ENCODE results near the gene MYO9A. TPM values are rescaled to one million over a fixed set of nuclear protein-coding genes. Genes with fewer than 3 reads are reported as not detected.

The MYO9A gene
- total and polyA plus RNA-seq, 3 donors from 2014 or later: 68.9 to 126 (median 103) TPM

DNA sequence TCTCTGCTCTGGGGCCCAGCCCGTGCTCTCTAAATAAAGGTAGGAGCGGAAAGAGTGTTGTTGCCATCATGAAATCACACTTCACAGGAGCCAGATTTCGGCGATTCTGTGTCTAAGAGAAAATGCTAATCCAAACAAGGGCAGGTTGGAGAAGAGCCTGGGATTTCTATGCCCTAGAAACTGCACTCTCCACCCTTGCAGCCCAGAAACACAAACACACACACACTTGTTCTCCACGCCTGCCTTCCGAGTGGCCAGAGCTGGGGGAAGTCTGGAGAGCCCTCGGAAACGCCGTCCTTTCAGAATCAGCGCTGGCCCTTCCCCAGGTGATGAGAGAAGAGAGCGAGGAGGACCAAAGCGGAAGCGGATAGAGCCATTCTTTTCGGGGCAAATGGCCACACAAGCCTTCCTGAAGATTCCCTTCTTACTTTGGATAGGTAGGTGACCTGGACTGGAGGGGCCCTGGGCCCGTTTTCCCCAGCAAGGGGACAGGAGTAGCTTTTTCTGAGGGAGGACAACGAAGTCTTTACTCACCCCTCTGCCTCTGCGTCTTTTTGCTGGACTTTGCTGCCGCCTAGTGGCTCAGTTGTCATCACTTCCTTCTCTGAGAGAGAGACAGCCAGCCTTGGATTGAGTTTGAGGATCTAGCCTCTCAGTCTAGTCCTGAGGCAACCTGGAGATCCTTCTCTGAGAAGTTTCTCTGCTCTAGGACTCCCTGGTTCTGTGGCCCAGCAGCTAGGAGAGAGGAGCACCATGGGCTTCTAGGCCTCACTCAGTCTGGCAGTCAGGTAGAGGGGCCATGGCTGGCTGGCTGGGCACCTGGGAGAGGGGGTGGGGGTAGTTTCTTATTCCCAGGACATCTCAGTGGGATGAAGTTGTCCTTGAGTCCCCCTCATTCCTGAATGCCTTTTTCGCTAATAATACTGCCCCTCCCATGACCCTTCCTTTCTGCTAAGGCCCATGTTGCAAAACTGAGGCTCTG, 38.0 kb upstream of the MYO9A start:
- 2 to 3% methylated on average over 11 to 19 of the region's 19 CpGs for WGBS, 2 donors

DNA sequence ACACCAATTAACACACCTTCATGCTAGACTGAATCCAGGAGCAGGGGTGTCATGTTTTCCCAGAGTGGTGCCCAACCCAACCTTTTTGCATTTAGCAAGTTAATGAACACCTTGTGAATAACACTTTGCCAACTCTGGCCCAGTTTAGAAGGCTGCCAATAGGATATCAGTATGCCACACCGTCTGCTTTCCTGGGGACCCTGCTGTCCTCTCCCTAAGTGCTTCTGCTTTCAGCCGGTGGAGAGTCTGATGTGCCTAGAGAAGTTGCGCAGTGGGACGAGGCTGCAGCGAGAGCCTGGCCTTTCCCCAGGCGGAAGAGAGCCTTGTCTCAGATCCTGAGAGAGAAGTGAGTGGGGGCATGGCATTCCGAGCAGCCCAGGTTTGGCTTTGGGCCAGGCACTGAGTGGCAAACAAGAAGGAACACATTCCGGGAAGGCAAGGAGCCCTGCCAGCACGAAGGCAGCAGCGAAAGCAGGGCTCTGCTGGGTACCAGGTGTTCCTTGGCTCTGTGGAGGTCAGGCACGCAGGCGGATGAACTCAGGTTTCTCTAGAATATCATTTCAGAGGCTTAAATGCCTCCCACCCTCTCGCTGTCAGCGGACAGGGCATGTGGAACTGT, 37.2 kb upstream of the MYO9A start:
- peak; percentile 92 for DNase-seq
- peak overlapping the region; percentile 55 to 62 for H3K27ac ChIP-seq

More for the DNA sequence above, 38.0 kb upstream of the MYO9A start:
- H3K4me1 ChIP-seq: peaks cover 9% of the 10 kb centered on the region
- no peaks in the 10 kb centered on the region for H3K27me3 ChIP-seq
- peak; percentile 94 for DNase-seq
- peak overlapping the region; percentile 55 to 62 for H3K27ac ChIP-seq
- intact Hi-C loops (cut with DNase I; ENCODE audit: low total_unique reads): no loop called here
- H3K9me3 ChIP-seq: no peaks in the 10 kb centered on the region
- TF ChIP-seq, protein P1, sequence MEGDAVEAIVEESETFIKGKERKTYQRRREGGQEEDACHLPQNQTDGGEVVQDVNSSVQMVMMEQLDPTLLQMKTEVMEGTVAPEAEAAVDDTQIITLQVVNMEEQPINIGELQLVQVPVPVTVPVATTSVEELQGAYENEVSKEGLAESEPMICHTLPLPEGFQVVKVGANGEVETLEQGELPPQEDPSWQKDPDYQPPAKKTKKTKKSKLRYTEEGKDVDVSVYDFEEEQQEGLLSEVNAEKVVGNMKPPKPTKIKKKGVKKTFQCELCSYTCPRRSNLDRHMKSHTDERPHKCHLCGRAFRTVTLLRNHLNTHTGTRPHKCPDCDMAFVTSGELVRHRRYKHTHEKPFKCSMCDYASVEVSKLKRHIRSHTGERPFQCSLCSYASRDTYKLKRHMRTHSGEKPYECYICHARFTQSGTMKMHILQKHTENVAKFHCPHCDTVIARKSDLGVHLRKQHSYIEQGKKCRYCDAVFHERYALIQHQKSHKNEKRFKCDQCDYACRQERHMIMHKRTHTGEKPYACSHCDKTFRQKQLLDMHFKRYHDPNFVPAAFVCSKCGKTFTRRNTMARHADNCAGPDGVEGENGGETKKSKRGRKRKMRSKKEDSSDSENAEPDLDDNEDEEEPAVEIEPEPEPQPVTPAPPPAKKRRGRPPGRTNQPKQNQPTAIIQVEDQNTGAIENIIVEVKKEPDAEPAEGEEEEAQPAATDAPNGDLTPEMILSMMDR (IDR thresholded peaks at IDR 0.05): peak; percentile 75 to 88 (median 77)
- TF ChIP-seq POLR2A (IDR thresholded peaks at IDR 0.05): no peak
- H3K4me3 ChIP-seq: peak overlapping the region; percentile 43 to 45
- no peaks in the 10 kb centered on the region for H3K36me3 ChIP-seq (ENCODE audit: low read depth, missing control alignments)

DNA sequence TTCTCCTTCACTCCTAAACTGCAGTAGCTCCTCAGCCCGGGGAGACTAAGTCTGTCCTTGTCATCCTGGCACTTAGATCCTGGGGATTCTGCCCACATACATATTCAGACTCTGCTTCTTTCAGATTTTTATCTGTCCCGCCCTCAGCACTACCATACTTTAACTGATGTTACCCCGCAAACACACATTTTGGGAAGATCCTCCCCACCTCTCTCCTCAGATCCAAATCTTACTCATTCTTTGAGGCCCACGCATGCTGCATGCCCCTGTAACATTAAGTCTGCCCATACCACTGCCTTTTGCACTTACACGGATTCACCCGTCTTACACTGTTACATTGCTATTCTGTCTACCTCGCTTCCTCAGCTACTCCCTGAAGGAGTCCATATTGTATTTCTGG, 36.4 kb upstream of the MYO9A start:
- TF ChIP-seq, protein P1 (IDR thresholded peaks at IDR 0.05): no peak
- no peak for TF ChIP-seq POLR2A (IDR thresholded peaks at IDR 0.05)
- Histone ChIP-seq H3K9me3 (no peaks in the 10 kb centered on the region), H3K27me3 (no peaks in the 10 kb centered on the region), H3K4me1 (peaks cover 9% of the 10 kb centered on the region), H3K36me3 (ENCODE audit: low read depth, missing control alignments) (no peaks in the 10 kb centered on the region), H3K27ac (peak overlapping the region in 1 of 2 donors; percentile 55), H3K4me3 (no peak overlapping the region)
- intact Hi-C loops (cut with DNase I; ENCODE audit: low total_unique reads): no loop called here
- DNase-seq: no peak
- 91 to 92% methylated on average over 7 of the region's 7 CpGs for WGBS, 2 donors

More for the DNA sequence above, 37.2 kb upstream of the MYO9A start:
- Histone ChIP-seq H3K4me1 (peaks cover 9% of the 10 kb centered on the region), H3K9me3 (no peaks in the 10 kb centered on the region), H3K4me3 (peak overlapping the region; percentile 43 to 45), H3K27me3 (no peaks in the 10 kb centered on the region), H3K36me3 (ENCODE audit: low read depth, missing control alignments) (no peaks in the 10 kb centered on the region)
- no peak for TF ChIP-seq POLR2A (IDR thresholded peaks at IDR 0.05)
- TF ChIP-seq, protein P1 (IDR thresholded peaks at IDR 0.05): no peak
- 6 to 9% methylated on average over 12 to 14 of the region's 14 CpGs for WGBS, 2 donors
- intact Hi-C loops (cut with DNase I; ENCODE audit: low total_unique reads): no loop called here

DNA sequence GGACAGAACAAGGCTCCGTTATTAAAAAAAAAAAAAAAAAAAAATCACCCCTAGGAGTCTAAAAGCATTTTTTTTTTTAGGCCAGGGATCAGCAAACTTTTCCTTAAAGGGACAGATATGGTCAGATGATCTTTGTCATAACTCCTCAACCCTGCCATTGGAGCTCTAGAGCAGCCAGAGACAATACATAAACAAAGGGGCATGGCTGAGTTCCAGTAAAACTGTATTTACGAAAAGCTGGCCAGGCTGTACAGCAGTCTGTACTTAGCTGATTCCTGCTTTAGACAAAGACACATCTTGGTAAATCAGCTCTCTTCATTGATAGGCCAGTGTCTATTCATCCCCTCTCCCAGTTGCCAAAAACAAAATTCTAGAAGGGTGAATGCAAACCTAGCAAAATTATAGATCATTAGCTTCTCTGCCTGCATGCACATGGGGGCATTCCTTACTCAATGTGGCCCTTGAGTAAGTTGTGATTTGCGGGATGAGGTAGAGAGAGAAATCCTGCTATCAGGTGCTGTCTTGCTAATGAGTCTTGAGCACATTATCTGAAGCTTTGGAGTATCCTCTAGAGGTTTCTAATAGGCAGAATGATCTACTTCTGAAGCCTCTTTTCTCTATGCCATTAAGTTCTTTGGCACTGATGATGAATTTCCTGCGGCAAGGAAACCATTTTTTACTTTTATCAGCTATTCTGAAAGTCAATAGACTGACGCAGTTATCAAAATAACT, 35.5 kb upstream of the MYO9A start:
- Histone ChIP-seq H3K9me3 (no peaks in the 10 kb centered on the region), H3K27ac (peak overlapping the region in 1 of 2 donors; percentile 19), H3K4me1 (peaks cover 9% of the 10 kb centered on the region), H3K4me3 (no peak overlapping the region), H3K36me3 (ENCODE audit: low read depth, missing control alignments) (no peaks in the 10 kb centered on the region), H3K27me3 (no peaks in the 10 kb centered on the region)
- no peak for DNase-seq
- TF ChIP-seq, protein P1 (IDR thresholded peaks at IDR 0.05): no peak
- TF ChIP-seq POLR2A (IDR thresholded peaks at IDR 0.05): no peak
- intact Hi-C loops (cut with DNase I; ENCODE audit: low total_unique reads): no loop called here
- 78 to 79% methylated on average over 5 of the region's 5 CpGs for WGBS, 2 donors
